HG03066 (cell line): ENCODE measurements around the gene KCNH1.

ENCODE experiments used
- ATAC-seq: cut with Tn5 transposase; IDR thresholded peaks from one replicate; pipeline ENCODE4 v1.9.1; 2021; ENCODE audit warnings: low read depth; ENCODE audit not compliant: unreplicated experiment

Gene KCNH1

GRCh38 chr1:210731193-210731592 is 402.8 kb downstream of the KCNH1 start:
- ATAC-seq = no peak

- no peak for ATAC-seq
Measured at GRCh38 chr1:210730023-210730422, 403.9 kb downstream of the KCNH1 start.

- ATAC-seq = no peak
Measured at GRCh38 chr1:210728437-210729149, 405.4 kb downstream of the KCNH1 start.

- no peak for ATAC-seq
Measured at GRCh38 chr1:210727709-210728108, 406.2 kb downstream of the KCNH1 start.

- ATAC-seq = no peak
Measured at GRCh38 chr1:210726621-210727020, 407.3 kb downstream of the KCNH1 start.

- ATAC-seq = no peak
Measured at GRCh38 chr1:210724768-210725167, 409.2 kb downstream of the KCNH1 start.

- no peak for ATAC-seq
Measured at GRCh38 chr1:210723646-210724045, 410.3 kb downstream of the KCNH1 start.

GRCh38 chr1:210722410-210723081 is 411.4 kb downstream of the KCNH1 start:
- no peak for ATAC-seq

GRCh38 chr1:210715072-210715471 is 418.9 kb downstream of the KCNH1 start:
- ATAC-seq = no peak

- ATAC-seq = no peak
Measured at GRCh38 chr1:210711825-210712612, 421.9 kb downstream of the KCNH1 start.

GRCh38 chr1:210709701-210710100 is 424.2 kb downstream of the KCNH1 start:
- no peak for ATAC-seq

GRCh38 chr1:210707300-210708240 is 426.4 kb downstream of the KCNH1 start:
- ATAC-seq = no peak

GRCh38 chr1:210706246-210706645 is 427.7 kb downstream of the KCNH1 start:
- ATAC-seq = no peak

GRCh38 chr1:210705086-210705485 is 428.9 kb downstream of the KCNH1 start:
- ATAC-seq = no peak

- no peak for ATAC-seq
Measured at GRCh38 chr1:210703593-210703992, 430.4 kb downstream of the KCNH1 start.

- ATAC-seq = no peak
Measured at GRCh38 chr1:210702506-210702905, 431.4 kb downstream of the KCNH1 start.

- no peak for ATAC-seq
Measured at GRCh38 chr1:210700511-210700910, 433.4 kb downstream of the KCNH1 start.

- no peak for ATAC-seq
Measured at GRCh38 chr1:210700083-210700482, 433.9 kb downstream of the KCNH1 start.

GRCh38 chr1:210698661-210699060 is 435.3 kb downstream of the KCNH1 start:
- ATAC-seq = no peak

- no peak for ATAC-seq
Measured at GRCh38 chr1:210697185-210697584, 436.8 kb downstream of the KCNH1 start.
